Measurements from ENCODE around the gene TANK. TPM values are rescaled to one million over a fixed set of nuclear protein-coding genes. Genes with fewer than 3 reads are reported as not detected.

Gene TANK
- total and polyA plus RNA-seq, 2 donors (not counting 3 experiments of a cell fraction or from before 2014, with no cell fraction given): 33.3 to 83.2 TPM

DNA sequence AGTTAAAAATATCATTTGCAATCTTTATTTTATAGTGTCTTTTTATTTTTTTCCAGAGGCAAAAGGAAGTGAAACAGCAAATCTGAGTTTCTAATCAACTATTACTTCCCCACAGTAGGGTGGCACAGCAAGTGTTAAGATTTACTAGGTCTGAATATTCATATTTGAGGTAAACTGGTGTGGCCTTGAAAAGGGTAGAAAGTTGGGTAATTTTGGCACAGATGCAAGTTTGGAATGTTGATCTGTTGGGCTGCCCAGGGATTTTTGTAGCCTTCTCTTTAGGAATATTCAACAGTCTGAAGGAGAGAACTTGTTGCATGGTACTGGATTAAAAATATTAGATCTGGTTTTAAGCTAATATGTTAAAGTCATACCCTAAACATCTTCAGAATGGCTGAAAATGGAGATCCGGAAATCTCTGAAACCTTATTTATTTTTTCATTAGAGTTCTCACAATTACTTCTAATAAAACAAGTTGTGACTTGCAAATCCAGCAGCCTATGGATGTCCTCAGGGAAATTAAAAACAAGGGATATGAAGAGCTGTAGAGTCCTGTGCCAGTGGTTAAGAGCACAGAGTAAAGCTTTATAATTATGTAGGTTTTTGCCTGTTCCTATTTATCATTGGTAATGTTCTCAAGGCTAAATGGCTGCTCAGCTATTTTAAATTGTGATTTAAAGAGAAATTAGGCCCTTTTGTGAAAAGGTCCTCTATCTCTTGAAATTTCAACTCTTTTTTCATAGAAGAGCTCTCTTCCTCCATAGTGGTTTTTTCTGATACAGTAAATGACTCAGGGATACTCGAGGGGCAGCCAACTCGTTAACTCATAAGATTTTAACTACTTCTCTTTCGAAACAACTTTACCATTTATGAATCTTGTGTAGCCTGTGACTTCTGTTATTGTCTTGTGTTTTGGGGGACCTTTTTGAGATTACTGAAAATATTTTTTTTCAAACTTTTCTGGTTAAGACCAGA is 11.0 kb downstream of the TANK start:
- Histone ChIP-seq H3K27me3 (ENCODE audit: control insufficient read depth in 2 of 2, insufficient read depth in 2 of 2, low read length in 2 of 2) (no peaks in the 10 kb centered on the region), H3K36me3 (ENCODE audit: control insufficient read depth in 2 of 2, extremely low read depth in 1 of 2, insufficient read depth in 2 of 2, low read length in 2 of 2) (peaks cover 5 to 8% of the 10 kb centered on the region in 2 experiments), H2AFZ (ENCODE audit: low read depth, low read length) (no peak overlapping the region), H3K9ac (replicated peaks; ENCODE audit: extremely low read depth, insufficient read depth, low read length) (no peak overlapping the region), H3K4me1 (ENCODE audit: control insufficient read depth, extremely low read depth, insufficient read depth, low read length) (no peaks in the 10 kb centered on the region), H3K4me3 (replicated peaks in 1 of 3; ENCODE audit: insufficient read depth in 1 of 3, low read depth in 1 of 3, low read length in 3 of 3) (no peak overlapping the region), H3K4me2 (ENCODE audit: insufficient read depth, low read length) (no peak overlapping the region), H3K9me3 (replicated peaks; ENCODE audit: control insufficient read depth, insufficient read depth, low read length) (no peaks in the 10 kb centered on the region), H3K79me2 (ENCODE audit: control insufficient read depth, insufficient read depth, low read length) (peaks cover 31% of the 10 kb centered on the region), H3K9me1 (replicated peaks; ENCODE audit: control insufficient read depth, extremely low read depth, insufficient read depth, low read length) (no peaks in the 10 kb centered on the region), H4K20me1 (replicated peaks; ENCODE audit: control insufficient read depth, extremely low read depth, insufficient read depth, low read length) (no peaks in the 10 kb centered on the region), H3K27ac (ENCODE audit: insufficient read depth, low read depth, low read length) (no peak overlapping the region)
- BruUV-seq (replicated peaks): no TSS peak
- DNase-seq (ENCODE audit: low read depth, low spot score) (no peak), FAIRE-seq (peak; percentile 33)
- intact Hi-C loops (cut with micrococcal nuclease) (no loop called here), dilution Hi-C loops (cut with MboI; ENCODE audit: extremely low pct_ligation_motif_present, low sequenced_read_pairs) (no loop called here)
- ChIA-PET CTCF (no interaction called here), POLR2A (interaction anchor here (1.0 kb wide), 1 partner anchor 11 kb away, joined by 3 read pairs; no protein-coding TSS in a partner anchor)
- TF ChIP-seq POLR2AphosphoS5 (IDR thresholded peaks at IDR 0.05; ENCODE audit: insufficient read depth, low read depth, low read length) (no peak), GATA2 (IDR thresholded peaks at IDR 0.05; ENCODE audit: insufficient read depth, insufficient read length, low read depth, low read length) (no peak), EZH2 (IDR thresholded peaks at IDR 0.05; ENCODE audit: borderline replicate concordance, low read depth, low read length, severe bottlenecking) (no peak), POLR2A (IDR thresholded peaks at IDR 0.05; ENCODE audit: low read depth, low read length) (no peak), FOS (IDR thresholded peaks at IDR 0.05; ENCODE audit: borderline replicate concordance, insufficient read depth, low read length) (no peak), MYC (IDR thresholded peaks at IDR 0.05; ENCODE audit: low read depth, low read length) (no peak), JUN (IDR thresholded peaks at IDR 0.05; ENCODE audit: borderline replicate concordance, insufficient read depth, insufficient read length, low read depth) (no peak)
- TF ChIP-seq, protein P1, sequence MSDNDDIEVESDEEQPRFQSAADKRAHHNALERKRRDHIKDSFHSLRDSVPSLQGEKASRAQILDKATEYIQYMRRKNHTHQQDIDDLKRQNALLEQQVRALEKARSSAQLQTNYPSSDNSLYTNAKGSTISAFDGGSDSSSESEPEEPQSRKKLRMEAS (IDR thresholded peaks at IDR 0.05; ENCODE audit: insufficient read depth, insufficient read length): no peak
- TF ChIP-seq, protein P2, sequence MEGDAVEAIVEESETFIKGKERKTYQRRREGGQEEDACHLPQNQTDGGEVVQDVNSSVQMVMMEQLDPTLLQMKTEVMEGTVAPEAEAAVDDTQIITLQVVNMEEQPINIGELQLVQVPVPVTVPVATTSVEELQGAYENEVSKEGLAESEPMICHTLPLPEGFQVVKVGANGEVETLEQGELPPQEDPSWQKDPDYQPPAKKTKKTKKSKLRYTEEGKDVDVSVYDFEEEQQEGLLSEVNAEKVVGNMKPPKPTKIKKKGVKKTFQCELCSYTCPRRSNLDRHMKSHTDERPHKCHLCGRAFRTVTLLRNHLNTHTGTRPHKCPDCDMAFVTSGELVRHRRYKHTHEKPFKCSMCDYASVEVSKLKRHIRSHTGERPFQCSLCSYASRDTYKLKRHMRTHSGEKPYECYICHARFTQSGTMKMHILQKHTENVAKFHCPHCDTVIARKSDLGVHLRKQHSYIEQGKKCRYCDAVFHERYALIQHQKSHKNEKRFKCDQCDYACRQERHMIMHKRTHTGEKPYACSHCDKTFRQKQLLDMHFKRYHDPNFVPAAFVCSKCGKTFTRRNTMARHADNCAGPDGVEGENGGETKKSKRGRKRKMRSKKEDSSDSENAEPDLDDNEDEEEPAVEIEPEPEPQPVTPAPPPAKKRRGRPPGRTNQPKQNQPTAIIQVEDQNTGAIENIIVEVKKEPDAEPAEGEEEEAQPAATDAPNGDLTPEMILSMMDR (IDR thresholded peaks at IDR 0.05; ENCODE audit: extremely low read depth in 1 of 2, insufficient read depth in 1 of 2, low read depth in 1 of 2, low read length in 2 of 2): no peak
